Left ventricle myocardium inferior (tissue), 1 donor: ENCODE results near the gene KCNMB2. TPM values are rescaled to one million over a fixed set of nuclear protein-coding genes. Genes with fewer than 3 reads are reported as not detected.
"Not testable (repeated sequence)": the region's sequence is repeated elsewhere in the genome, so short reads cannot be mapped to it uniquely, and the experiment has no call there.

Experiments used
- DNase-seq: peaks from one replicate; pipeline ENCODE4 v3.0.0-alpha.2; 2020
- H3K27ac ChIP-seq: fragments of 200-600 bp; replicated peaks from 2 replicates; pipeline ENCODE4 v1.8.0; 2021
- H3K27me3 ChIP-seq: fragments of 200-600 bp; 2 replicates; pipeline ENCODE4 v1.8.0; 2021; ENCODE audit warnings: low read depth
- H3K36me3 ChIP-seq: fragments of 200-600 bp; 2 replicates; pipeline ENCODE4 v1.8.0; 2021
- H3K4me1 ChIP-seq: fragments of 200-600 bp; 2 replicates; pipeline ENCODE4 v1.8.0; 2021
- H3K4me3 ChIP-seq: fragments of 200-600 bp; 2 replicates; pipeline ENCODE4 v1.8.0; 2021; ENCODE audit warnings: mild to moderate bottlenecking, moderate library complexity
- H3K9me3 ChIP-seq: fragments of 200-600 bp; replicated peaks from 2 replicates; pipeline ENCODE4 v1.8.0; 2021
- CTCF ChIP-seq: fragments of 200-600 bp; IDR thresholded peaks from 2 replicates; pipeline ENCODE4 v1.8.0; 2021; ENCODE audit warnings: antibody characterized with exemption, mild to moderate bottlenecking, borderline replicate concordance
- intact Hi-C: fragments of 100-400 bp; cut with micrococcal nuclease; formaldehyde crosslinking; loops from one replicate; pipeline ENCODE4 v1.11.0; 2022
- total RNA-seq: library from RNA; stranded (reverse); fragmentation: NEBNext Ultra II Directional; extraction: Animal tissue kit (Norgen Biotek cat#: 25700); gene quantifications from one replicate; pipeline ENCODE4 v1.2.1, GENCODE V29; 2021
- donor health status: DM: no; HTN: yes; CAD: no; lungs with severe emphysema.

Gene KCNMB2
- total RNA-seq, 1 donor from 2014 or later = 2.1 TPM

GRCh38 chr3:178546079-178546478 is 9.8 kb downstream of the KCNMB2 start:
- H3K36me3 ChIP-seq = no peaks in the 10 kb centered on the region
- no peak overlapping the region for H3K4me3 ChIP-seq
- intact Hi-C loops = no loop called here
- H3K27me3 ChIP-seq = no peaks in the 10 kb centered on the region
- H3K4me1 ChIP-seq = peaks cover 12% of the 10 kb centered on the region
- no peak for TF ChIP-seq CTCF
- no peaks in the 10 kb centered on the region for H3K9me3 ChIP-seq
- H3K27ac ChIP-seq = no peak overlapping the region
- DNase-seq = no peak

- H3K9me3 ChIP-seq, H3K27me3 ChIP-seq, intact Hi-C loops: not testable (repeated sequence)
These were observed 13.2 kb downstream of the KCNMB2 start for GRCh38 chr3:178549426-178549825.

GRCh38 chr3:178551916-178552321 is 15.7 kb downstream of the KCNMB2 start:
- intact Hi-C loops = no loop called here
- no peak for DNase-seq
- no peaks in the 10 kb centered on the region for H3K9me3 ChIP-seq
- H3K27ac ChIP-seq = peak overlapping the region; percentile 59
- H3K4me3 ChIP-seq = peak overlapping the region; percentile 35
- TF ChIP-seq CTCF = no peak
- H3K36me3 ChIP-seq = no peaks in the 10 kb centered on the region
- H3K27me3 ChIP-seq = no peaks in the 10 kb centered on the region
- H3K4me1 ChIP-seq = peaks cover 14% of the 10 kb centered on the region

More at GRCh38 chr3:178549426-178549825, 13.2 kb downstream of the KCNMB2 start:
- H3K36me3 ChIP-seq, H3K4me3 ChIP-seq, DNase-seq, H3K27ac ChIP-seq: not testable (repeated sequence)
- H3K4me1 ChIP-seq = peaks cover 26% of the 10 kb centered on the region

- H3K4me1 ChIP-seq = peaks cover 30% of the 10 kb centered on the region
- DNase-seq = no peak
- no peak overlapping the region for H3K27ac ChIP-seq
- no peaks in the 10 kb centered on the region for H3K9me3 ChIP-seq
- H3K36me3 ChIP-seq = no peaks in the 10 kb centered on the region
- H3K4me3 ChIP-seq = no peak overlapping the region
- no peaks in the 10 kb centered on the region for H3K27me3 ChIP-seq
- no peak for TF ChIP-seq CTCF
- intact Hi-C loops = no loop called here
These were observed 22.4 kb downstream of the KCNMB2 start for GRCh38 chr3:178558637-178559036.

- Histone ChIP-seq H3K9me3 (no peaks in the 10 kb centered on the region), H3K4me1 (peaks cover 29% of the 10 kb centered on the region), H3K27ac (no peak overlapping the region), H3K27me3 (no peaks in the 10 kb centered on the region), H3K4me3 (no peak overlapping the region), H3K36me3 (no peaks in the 10 kb centered on the region)
- TF ChIP-seq CTCF = no peak
- intact Hi-C loops = no loop called here
- DNase-seq = no peak
These were observed 24.5 kb downstream of the KCNMB2 start for GRCh38 chr3:178560759-178561158.

- Histone ChIP-seq H3K27me3 (no peaks in the 10 kb centered on the region), H3K27ac (peak overlapping the region; percentile 61), H3K4me1 (peaks cover 29% of the 10 kb centered on the region), H3K4me3 (no peak overlapping the region), H3K9me3 (no peaks in the 10 kb centered on the region), H3K36me3 (no peaks in the 10 kb centered on the region)
- intact Hi-C loops = no loop called here
- no peak for TF ChIP-seq CTCF
- no peak for DNase-seq
These were observed 25.0 kb downstream of the KCNMB2 start for GRCh38 chr3:178561239-178561638.
